H9 (cell line): Measurements from ENCODE around the gene FEZ2. TPM values are rescaled to one million over a fixed set of nuclear protein-coding genes. Genes with fewer than 3 reads are reported as not detected.

Source experiments
- DNase-seq: peaks from one replicate; pipeline ENCODE4 v3.0.0-alpha.2; 2017
- H2AFZ ChIP-seq: one replicate; pipeline ENCODE4 v1.6.1; 2013; ENCODE audit warnings: mild to moderate bottlenecking, low read length, control low read depth, moderate library complexity
- H2AK5ac ChIP-seq: 2 replicates; pipeline ENCODE4 v1.6.1; 2013; ENCODE audit warnings: low read length, control low read depth, mixed read lengths; ENCODE audit not compliant: insufficient read length
- H2BK120ac ChIP-seq: one replicate; pipeline ENCODE4 v1.6.1; 2013; ENCODE audit warnings: low read depth, mild to moderate bottlenecking, low read length, control low read depth, inconsistent platforms; ENCODE audit not compliant: poor library complexity, severe bottlenecking
- H2BK12ac ChIP-seq: 2 replicates; pipeline ENCODE4 v1.6.1; 2013; ENCODE audit warnings: low read length, control low read depth, mixed read lengths, low read depth; ENCODE audit not compliant: insufficient read length
- H2BK15ac ChIP-seq: 2 replicates; pipeline ENCODE4 v1.6.1; 2013; ENCODE audit warnings: low read depth, low read length, control low read depth
- H2BK20ac ChIP-seq: one replicate; pipeline ENCODE4 v1.6.1; 2013; ENCODE audit warnings: low read depth, mild to moderate bottlenecking, low read length, control low read depth, inconsistent platforms; ENCODE audit not compliant: poor library complexity, severe bottlenecking
- H2BK5ac ChIP-seq: 2 replicates; pipeline ENCODE4 v1.6.1; 2013; ENCODE audit warnings: low read length, control low read depth, mixed read lengths; ENCODE audit not compliant: insufficient read length
- H3K14ac ChIP-seq: 2 replicates; pipeline ENCODE4 v1.6.1; 2013; ENCODE audit warnings: low read length, control low read depth; ENCODE audit not compliant: insufficient read depth
- H3K18ac ChIP-seq: 2 replicates; pipeline ENCODE4 v1.6.1; 2013; ENCODE audit warnings: low read depth, mild to moderate bottlenecking, mixed read lengths, low read length, control low read depth; ENCODE audit not compliant: insufficient read length
- H3K23ac ChIP-seq: 2 replicates; pipeline ENCODE4 v1.6.1; 2013; ENCODE audit warnings: low read length, control low read depth, mixed read lengths, low read depth; ENCODE audit not compliant: insufficient read length
- H3K23me2 ChIP-seq: 2 replicates; pipeline ENCODE4 v1.6.1; 2013; ENCODE audit warnings: low read depth, mild to moderate bottlenecking, mixed read lengths, low read length, control low read depth; ENCODE audit not compliant: insufficient read length, poor library complexity, severe bottlenecking
- H3K27ac ChIP-seq: 2 replicates; pipeline ENCODE4 v1.5.1; 2013; ENCODE audit warnings: low read length, control low read depth, mixed read lengths, low read depth; ENCODE audit not compliant: insufficient read length
- H3K27me3 ChIP-seq: 2 replicates; pipeline ENCODE4 v1.6.1; 2013; ENCODE audit warnings: low read length, control low read depth, inconsistent platforms; ENCODE audit not compliant: insufficient read depth
- H3K4ac ChIP-seq: 2 replicates; pipeline ENCODE4 v1.6.1; 2013; ENCODE audit warnings: low read depth, mild to moderate bottlenecking, control low read depth, inconsistent platforms, low read length, moderate library complexity
- H3K4me1 ChIP-seq: 2 replicates; pipeline ENCODE4 v1.6.1; 2013; ENCODE audit warnings: low read length, control low read depth, inconsistent platforms; ENCODE audit not compliant: insufficient read depth
- H3K4me2 ChIP-seq: 2 replicates; pipeline ENCODE4 v1.6.1; 2013; ENCODE audit warnings: low read length, control low read depth, mixed read lengths; ENCODE audit not compliant: insufficient read length, insufficient read depth
- H3K56ac ChIP-seq: 2 replicates; pipeline ENCODE4 v1.6.1; 2013; ENCODE audit warnings: low read depth, mild to moderate bottlenecking, mixed read lengths, low read length, control low read depth; ENCODE audit not compliant: insufficient read length
- H3K79me1 ChIP-seq: 2 replicates; pipeline ENCODE4 v1.6.1; 2013; ENCODE audit warnings: low read depth, mild to moderate bottlenecking, moderate library complexity, low read length, control low read depth, inconsistent platforms; ENCODE audit not compliant: insufficient read depth, poor library complexity, severe bottlenecking
- H3K79me2 ChIP-seq: 2 replicates; pipeline ENCODE4 v1.6.1; 2013; ENCODE audit warnings: low read length, control low read depth, inconsistent platforms; ENCODE audit not compliant: insufficient read depth
- H3K9ac ChIP-seq: 2 replicates; pipeline ENCODE4 v1.6.1; 2013; ENCODE audit warnings: low read length, control low read depth, mixed read lengths; ENCODE audit not compliant: insufficient read length; ENCODE audit errors: extremely low read depth
- H3K9me3 ChIP-seq: one replicate; pipeline ENCODE4 v1.6.1; 2013; ENCODE audit warnings: low read depth, low read length, inconsistent platforms; ENCODE audit not compliant: control insufficient read depth
- H3T11ph ChIP-seq: one replicate; pipeline ENCODE4 v1.6.1; 2013; ENCODE audit warnings: mild to moderate bottlenecking, low read length, control low read depth, inconsistent platforms
- H4K20me1 ChIP-seq: one replicate; pipeline ENCODE4 v1.6.1; 2013; ENCODE audit not compliant: control insufficient read depth, insufficient read length, insufficient read depth
- H4K5ac ChIP-seq: 2 replicates; pipeline ENCODE4 v1.6.1; 2013; ENCODE audit warnings: low read depth, mild to moderate bottlenecking, mixed read lengths, low read length, control low read depth; ENCODE audit not compliant: insufficient read length
- H4K8ac ChIP-seq: replicated peaks from 2 replicates; pipeline ENCODE4 v1.6.1; 2013; ENCODE audit warnings: low read length, control low read depth, mixed read lengths, low read depth; ENCODE audit not compliant: insufficient read length
- H4K91ac ChIP-seq: 2 replicates; pipeline ENCODE4 v1.6.1; 2013; ENCODE audit warnings: low read depth, mild to moderate bottlenecking, moderate library complexity, mixed read lengths, low read length, control low read depth; ENCODE audit not compliant: insufficient read length
- H3K27ac Mint-ChIP-seq, 3 experiments: 2 replicates in 2 of 3; 3 replicates in 1 of 3; pipeline ENCODE4 v1.8.0; 2020 to 2021; ENCODE audit warnings: mixed read lengths in 3 of 3, mild to moderate bottlenecking in 1 of 3, moderate library complexity in 1 of 3
- H3K27me3 Mint-ChIP-seq: 2 replicates; pipeline ENCODE4 v1.8.0; 2021; ENCODE audit warnings: low read depth, mild to moderate bottlenecking, moderate library complexity, mixed read lengths
- H3K36me3 Mint-ChIP-seq, 3 experiments: 2 replicates in 2 of 3; 3 replicates in 1 of 3; pipeline ENCODE4 v1.8.0; 2020 to 2021; ENCODE audit warnings: low read depth in 3 of 3, mixed read lengths in 3 of 3; ENCODE audit not compliant: insufficient read depth in 1 of 3
- H3K4me1 Mint-ChIP-seq, 2 experiments: 2 replicates each; pipeline ENCODE4 v1.8.0; 2020; ENCODE audit warnings: mixed read lengths in 2 of 2
- H3K4me3 Mint-ChIP-seq, 2 experiments: 2 replicates in 1 of 2; 3 replicates in 1 of 2; pipeline ENCODE4 v1.8.0; 2020 to 2021; ENCODE audit warnings: mild to moderate bottlenecking in 2 of 2, mixed read lengths in 2 of 2, moderate library complexity in 1 of 2
- H3K9me3 Mint-ChIP-seq, 2 experiments: 2 replicates in 1 of 2; 3 replicates in 1 of 2; pipeline ENCODE4 v1.8.0; 2020; ENCODE audit warnings: mild to moderate bottlenecking in 2 of 2, mixed read lengths in 2 of 2, moderate library complexity in 1 of 2
- CTCF ChIP-seq: fragments of 200-600 bp; sonication (generic); conservative IDR thresholded peaks from 3 replicates; pipeline ENCODE4 v1.8.0; 2021; ENCODE audit warnings: antibody characterized with exemption, mild to moderate bottlenecking
- WGBS: extraction: QIAGEN DNeasy Blood & Tissue Kit; methylation state at CpG from one replicate; pipeline ENCODE4 v1.1.7; 2013; ENCODE audit warnings: missing lambda C conversion rate, low lambda C conversion rate, mixed read lengths; ENCODE audit not compliant: insufficient read length; ENCODE audit errors: extremely low coverage; 5-methylcytosine and 5-hydroxymethylcytosine counted together
- total RNA-seq: library from RNA; stranded (reverse); gene quantifications from 2 replicates; pipeline ENCODE4 v1.2.1, GENCODE V29; 2021

FEZ2 gene
- total RNA-seq, 1 experiment from 2014 or later, result 27.7 TPM

GRCh38 chr2:36564377-36564930, 33.5 kb downstream of the FEZ2 start:
- Histone ChIP-seq H3K18ac (no peak overlapping the region), H2BK5ac (no peak overlapping the region), H3K79me2 (no peaks in the 10 kb centered on the region), H3K23ac (no peak overlapping the region), H2BK20ac (no peak overlapping the region), H2AK5ac (no peak overlapping the region), H2AFZ (no peak overlapping the region), H2BK12ac (no peak overlapping the region), H4K5ac (no peak overlapping the region), H3K27ac (no peak overlapping the region), H3K4me2 (no peak overlapping the region), H3K4me1 (peaks cover 6% of the 10 kb centered on the region; the same call in 1 of the 2 replicates), H2BK15ac (no peak overlapping the region), H3K9me3 (no peaks in the 10 kb centered on the region), H3K23me2 (no peaks in the 10 kb centered on the region), H2BK120ac (no peak overlapping the region), H3K4ac (no peak overlapping the region), H3K27me3 (no peaks in the 10 kb centered on the region), H4K91ac (no peak overlapping the region), H4K8ac (no peak overlapping the region), H3T11ph (no peak overlapping the region), H3K56ac (no peak overlapping the region), H4K20me1 (no peaks in the 10 kb centered on the region), H3K79me1 (no peaks in the 10 kb centered on the region), H3K14ac (no peak overlapping the region), H3K9ac (no peak overlapping the region)
- H3K27ac Mint-ChIP-seq, result no peak overlapping the region
- H3K27me3 Mint-ChIP-seq, result no peaks in the 10 kb centered on the region
- H3K36me3 Mint-ChIP-seq, result peaks cover 4 to 24% (median 14%) of the 10 kb centered on the region in 3 experiments; a peak in 5 of 7 replicates
- no peaks in the 10 kb centered on the region for H3K9me3 Mint-ChIP-seq
- 100% methylated on average over 1 of the region's 11 CpGs for WGBS
- TF ChIP-seq CTCF, result no peak
- H3K4me1 Mint-ChIP-seq, result peaks cover 37 to 40% of the 10 kb centered on the region in 2 experiments
- DNase-seq, result no peak
- H3K4me3 Mint-ChIP-seq, result no peak overlapping the region
